Measurements from ENCODE around the gene ARHGAP15.

Gene ARHGAP15

DNA sequence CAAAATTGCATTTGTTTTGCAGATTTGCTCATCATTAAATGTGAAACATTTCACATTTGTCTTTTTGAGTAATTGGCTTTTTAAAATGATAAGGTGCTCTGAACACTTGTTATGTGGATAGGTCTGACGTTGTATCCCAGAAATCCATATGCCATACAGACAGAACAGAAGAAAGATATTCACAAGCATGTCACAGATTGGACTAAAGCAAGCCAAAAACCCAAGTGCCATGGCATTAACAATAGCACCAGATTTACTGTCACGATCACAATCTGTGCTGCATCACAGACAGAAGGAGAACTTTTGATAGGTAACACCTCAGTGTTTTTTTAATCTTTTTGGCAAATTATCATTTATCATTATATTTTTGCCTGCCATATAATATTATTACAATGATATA lies 272.6 kb downstream of the ARHGAP15 start:
- no peak for TF ChIP-seq CTCF (IDR thresholded peaks at IDR 0.05; ENCODE audit: low read depth, low read length, missing control alignments)
- no peak overlapping the region for H3K4me3 ChIP-seq (ENCODE audit: low read depth, low read length)
- no peak for DNase-seq (ENCODE audit: low read depth)

DNA sequence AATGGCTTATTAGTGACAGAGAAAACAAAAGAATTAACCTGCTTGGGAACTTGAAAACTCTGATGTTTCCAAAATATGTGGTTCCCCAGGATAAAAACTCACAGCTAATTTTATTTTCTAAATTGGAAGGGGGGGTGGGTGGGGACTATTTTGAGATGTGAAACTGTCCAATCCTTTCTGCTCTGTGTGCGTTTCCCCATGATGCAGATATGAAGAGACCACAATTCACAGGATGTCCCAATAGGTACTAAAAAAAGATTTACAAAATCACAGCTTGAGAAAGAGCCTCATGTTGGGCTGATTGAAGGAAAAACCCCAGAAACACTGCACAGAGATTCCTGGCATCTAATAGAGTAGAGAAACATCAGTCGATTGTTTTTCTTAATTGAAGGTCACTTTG lies 273.2 kb downstream of the ARHGAP15 start:
- no peak for TF ChIP-seq CTCF (IDR thresholded peaks at IDR 0.05; ENCODE audit: low read depth, low read length, missing control alignments)
- no peak overlapping the region for H3K4me3 ChIP-seq (ENCODE audit: low read depth, low read length)
- no peak for DNase-seq (ENCODE audit: low read depth)

DNA sequence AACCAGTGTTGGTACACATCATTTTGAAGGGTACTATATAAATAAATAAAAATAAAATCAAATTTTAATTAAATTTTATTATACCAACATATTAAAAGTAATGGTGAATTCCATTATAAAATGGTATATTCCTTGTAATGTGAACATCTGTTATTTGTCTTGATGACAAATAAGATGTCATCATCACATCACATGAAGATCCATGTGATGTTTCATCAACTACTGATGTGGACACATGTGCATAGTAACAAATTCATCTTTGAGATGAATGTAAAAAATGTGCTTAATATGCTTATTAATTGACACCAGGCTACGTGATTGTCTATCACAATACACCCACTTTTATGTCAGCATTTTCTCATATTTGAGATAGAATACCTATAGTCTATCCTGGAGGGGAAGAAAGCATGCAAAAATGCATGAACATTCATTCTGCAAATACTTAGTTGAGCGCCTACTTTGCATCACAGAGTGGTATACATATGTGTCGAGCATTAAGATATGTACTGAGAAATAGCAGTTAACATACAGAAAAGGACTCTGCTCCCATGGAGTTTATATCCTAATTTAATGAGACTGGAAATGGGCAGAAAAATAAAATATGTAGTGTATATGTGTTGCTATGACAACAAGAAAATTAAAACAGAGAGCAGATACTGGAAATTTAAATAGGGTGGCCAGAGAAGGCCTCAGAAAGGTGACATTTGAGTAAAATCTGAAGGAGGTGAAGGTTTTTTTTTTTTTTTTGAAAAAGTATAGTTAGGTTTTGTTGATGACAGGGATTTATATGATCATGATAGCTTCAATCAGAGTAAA lies 281.1 kb downstream of the ARHGAP15 start:
- no peak for DNase-seq (ENCODE audit: low read depth)
- TF ChIP-seq CTCF (IDR thresholded peaks at IDR 0.05; ENCODE audit: low read depth, low read length, missing control alignments): no peak
- H3K4me3 ChIP-seq (ENCODE audit: low read depth, low read length): no peak overlapping the region

DNA sequence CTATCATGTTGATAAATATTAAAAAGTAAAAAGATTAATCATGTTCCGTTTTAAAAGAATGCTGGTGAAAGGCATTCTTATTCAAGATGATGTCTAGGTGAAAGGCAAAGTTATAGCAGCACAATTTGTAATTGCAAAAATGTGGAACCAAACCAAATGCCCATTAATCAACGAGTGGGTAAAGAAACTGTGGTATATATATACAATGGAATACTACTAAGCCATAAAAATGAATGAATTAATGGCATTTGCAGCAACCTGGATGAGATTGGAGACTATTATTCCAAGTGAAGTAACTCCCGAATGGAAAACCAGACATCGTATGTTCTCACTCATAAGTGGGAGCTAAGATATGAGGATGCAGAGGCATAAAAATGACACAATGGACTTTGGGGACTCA lies 286.4 kb downstream of the ARHGAP15 start:
- no peak for DNase-seq (ENCODE audit: low read depth)
- H3K4me3 ChIP-seq (ENCODE audit: low read depth, low read length): no peak overlapping the region
- no peak for TF ChIP-seq CTCF (IDR thresholded peaks at IDR 0.05; ENCODE audit: low read depth, low read length, missing control alignments)

GRCh38 chr2:143417428-143417827 lies 288.2 kb downstream of the ARHGAP15 start:
- H3K4me3 ChIP-seq (ENCODE audit: low read depth, low read length): no peak overlapping the region
- DNase-seq (ENCODE audit: low read depth): no peak
- TF ChIP-seq CTCF (IDR thresholded peaks at IDR 0.05; ENCODE audit: low read depth, low read length, missing control alignments): no peak

- no peak overlapping the region for H3K4me3 ChIP-seq (ENCODE audit: low read depth, low read length)
- no peak for TF ChIP-seq CTCF (IDR thresholded peaks at IDR 0.05; ENCODE audit: low read depth, low read length, missing control alignments)
- no peak for DNase-seq (ENCODE audit: low read depth)
Measured at GRCh38 chr2:143420313-143420712, 291.1 kb downstream of the ARHGAP15 start.

GRCh38 chr2:143422681-143423080 lies 293.5 kb downstream of the ARHGAP15 start:
- no peak for TF ChIP-seq CTCF (IDR thresholded peaks at IDR 0.05; ENCODE audit: low read depth, low read length, missing control alignments)
- no peak for DNase-seq (ENCODE audit: low read depth)
- H3K4me3 ChIP-seq (ENCODE audit: low read depth, low read length): no peak overlapping the region

All from GM12864 (cell line).